ENCODE measurements around the gene GRIP2.

GRIP2 gene

GRCh38 chr3:14459384-14459783, 80.8 kb downstream of the GRIP2 start:
- H3K4me3 ChIP-seq (ENCODE audit: low read depth, low read length) = no peak overlapping the region
- no peak overlapping the region for H3K27ac ChIP-seq (ENCODE audit: extremely low read depth, low read depth, low read length)
- peaks cover 0 to 38% of the 10 kb centered on the region in 2 experiments; a peak in 2 of 3 replicates for H3K36me3 ChIP-seq (ENCODE audit: control insufficient read depth in 2 of 2, insufficient read depth in 1 of 2, low read length in 2 of 2)
- ChIA-PET POLR2A (no interaction called here), CTCF (interaction anchor here (1.3 to 14.4 kb wide), 4 partner anchors 8 to 200 kb away, joined by 3 to 163 read pairs (median 4); no protein-coding TSS in a partner anchor)
- H3K4me1 ChIP-seq (ENCODE audit: control insufficient read depth, insufficient read depth, low read length) = no peaks in the 10 kb centered on the region; the same call in 1 of the 2 replicates
- H3K9me3 ChIP-seq (ENCODE audit: control insufficient read depth, insufficient read depth, low read depth, low read length) = no peaks in the 10 kb centered on the region
- TF ChIP-seq ZNF292 (tag by site-specific recombination; IDR thresholded peaks at IDR 0.05; ENCODE audit: borderline replicate concordance, low read depth) = no peak

DNA sequence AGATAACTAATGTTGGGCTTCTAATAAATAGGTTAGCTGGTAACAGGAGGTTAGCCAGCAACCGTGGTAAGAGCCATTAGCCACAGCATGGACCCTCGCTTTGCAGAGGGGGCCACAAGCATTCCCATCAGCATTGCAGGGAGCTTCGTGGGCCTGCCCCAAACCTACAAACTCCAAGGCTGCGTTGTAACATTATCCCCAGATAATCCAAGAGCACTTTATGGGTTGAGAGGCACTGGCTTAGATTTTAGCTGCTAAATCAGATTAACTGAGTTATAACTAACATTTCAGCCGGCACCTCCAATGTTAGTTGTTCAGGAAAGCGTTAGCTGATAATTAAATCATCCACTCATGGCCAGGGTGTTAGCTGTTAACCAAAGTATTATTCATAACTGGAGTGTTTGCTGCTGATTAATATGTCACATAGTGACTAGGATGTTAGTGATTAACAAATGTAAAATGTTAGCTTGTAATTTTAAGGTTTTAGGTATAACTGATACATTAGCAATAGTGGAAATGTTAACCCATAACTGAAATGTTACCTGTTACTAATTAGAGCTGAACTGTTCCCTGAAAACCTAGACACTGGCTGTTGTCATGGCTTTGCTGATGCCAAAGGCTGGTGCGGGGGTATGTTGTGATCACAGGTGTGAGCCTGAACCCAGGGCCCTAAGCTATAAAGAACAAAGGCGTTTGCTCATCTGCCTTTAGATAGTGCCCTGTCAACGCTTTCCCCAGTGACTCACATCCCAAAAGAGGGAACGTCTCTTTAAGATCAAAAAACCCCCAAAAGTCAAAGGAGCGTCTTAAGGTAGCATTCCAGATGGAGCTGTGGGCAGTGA, 81.5 kb downstream of the GRIP2 start:
- Histone ChIP-seq H3K27ac (ENCODE audit: extremely low read depth, low read depth, low read length) (no peak overlapping the region), H3K9me3 (ENCODE audit: control insufficient read depth, insufficient read depth, low read depth, low read length) (no peaks in the 10 kb centered on the region), H3K4me3 (ENCODE audit: low read depth, low read length) (no peak overlapping the region), H3K4me1 (ENCODE audit: control insufficient read depth, insufficient read depth, low read length) (no peaks in the 10 kb centered on the region; the same call in 1 of the 2 replicates), H3K36me3 (ENCODE audit: control insufficient read depth in 2 of 2, insufficient read depth in 1 of 2, low read length in 2 of 2) (peaks cover 0 to 36% of the 10 kb centered on the region in 2 experiments; a peak in 2 of 3 replicates)
- TF ChIP-seq MYNN (tag by site-specific recombination; IDR thresholded peaks at IDR 0.05; ENCODE audit: borderline replicate concordance) (no peak), BCL11B (tag by site-specific recombination; IDR thresholded peaks at IDR 0.05; ENCODE audit: low read depth) (no peak), ZNF664 (tag by site-specific recombination; IDR thresholded peaks at IDR 0.05) (peak; percentile 52; the same call in 1 of the 2 replicates)
- ChIA-PET POLR2A (interaction anchor here (0.7 kb wide), 1 partner anchor 56 kb away, joined by 4 read pairs; the partner anchor contains the start of gene SLC6A6), CTCF (interaction anchor here (1.1 to 14.4 kb wide), 6 partner anchors 9 to 255 kb away, joined by 3 to 163 read pairs (median 4); no protein-coding TSS in a partner anchor)

- H3K27ac ChIP-seq (ENCODE audit: extremely low read depth, low read depth, low read length) = no peak overlapping the region
- TF ChIP-seq, protein P1, sequence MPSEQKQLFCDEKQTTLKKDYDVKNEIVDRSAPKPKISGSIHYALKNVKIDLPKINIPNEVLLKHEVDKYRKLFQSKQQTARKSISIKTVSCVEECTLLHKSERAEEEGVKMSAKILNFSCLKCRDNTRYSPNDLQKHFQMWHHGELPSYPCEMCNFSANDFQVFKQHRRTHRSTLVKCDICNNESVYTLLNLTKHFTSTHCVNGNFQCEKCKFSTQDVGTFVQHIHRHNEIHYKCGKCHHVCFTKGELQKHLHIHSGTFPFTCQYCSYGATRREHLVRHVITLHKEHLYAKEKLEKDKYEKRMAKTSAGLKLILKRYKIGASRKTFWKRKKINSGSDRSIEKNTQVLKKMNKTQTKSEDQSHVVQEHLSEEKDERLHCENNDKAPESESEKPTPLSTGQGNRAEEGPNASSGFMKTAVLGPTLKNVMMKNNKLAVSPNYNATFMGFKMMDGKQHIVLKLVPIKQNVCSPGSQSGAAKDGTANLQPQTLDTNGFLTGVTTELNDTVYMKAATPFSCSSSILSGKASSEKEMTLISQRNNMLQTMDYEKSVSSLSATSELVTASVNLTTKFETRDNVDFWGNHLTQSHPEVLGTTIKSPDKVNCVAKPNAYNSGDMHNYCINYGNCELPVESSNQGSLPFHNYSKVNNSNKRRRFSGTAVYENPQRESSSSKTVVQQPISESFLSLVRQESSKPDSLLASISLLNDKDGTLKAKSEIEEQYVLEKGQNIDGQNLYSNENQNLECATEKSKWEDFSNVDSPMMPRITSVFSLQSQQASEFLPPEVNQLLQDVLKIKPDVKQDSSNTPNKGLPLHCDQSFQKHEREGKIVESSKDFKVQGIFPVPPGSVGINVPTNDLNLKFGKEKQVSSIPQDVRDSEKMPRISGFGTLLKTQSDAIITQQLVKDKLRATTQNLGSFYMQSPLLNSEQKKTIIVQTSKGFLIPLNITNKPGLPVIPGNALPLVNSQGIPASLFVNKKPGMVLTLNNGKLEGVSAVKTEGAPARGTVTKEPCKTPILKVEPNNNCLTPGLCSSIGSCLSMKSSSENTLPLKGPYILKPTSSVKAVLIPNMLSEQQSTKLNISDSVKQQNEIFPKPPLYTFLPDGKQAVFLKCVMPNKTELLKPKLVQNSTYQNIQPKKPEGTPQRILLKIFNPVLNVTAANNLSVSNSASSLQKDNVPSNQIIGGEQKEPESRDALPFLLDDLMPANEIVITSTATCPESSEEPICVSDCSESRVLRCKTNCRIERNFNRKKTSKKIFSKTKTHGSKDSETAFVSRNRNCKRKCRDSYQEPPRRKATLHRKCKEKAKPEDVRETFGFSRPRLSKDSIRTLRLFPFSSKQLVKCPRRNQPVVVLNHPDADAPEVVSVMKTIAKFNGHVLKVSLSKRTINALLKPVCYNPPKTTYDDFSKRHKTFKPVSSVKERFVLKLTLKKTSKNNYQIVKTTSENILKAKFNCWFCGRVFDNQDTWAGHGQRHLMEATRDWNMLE (tag by site-specific recombination; conservative IDR thresholded peaks at IDR 0.05; ENCODE audit: low read depth) = no peak
- TF ChIP-seq ZNF138 (tag by site-specific recombination; IDR thresholded peaks at IDR 0.05; ENCODE audit: borderline replicate concordance) (no peak), ZNF416 (tag by site-specific recombination; IDR thresholded peaks at IDR 0.05) (no peak), KLF16 (tag by site-specific recombination; IDR thresholded peaks at IDR 0.05) (no peak), ZNF341 (tag by site-specific recombination; IDR thresholded peaks at IDR 0.05; ENCODE audit: low read depth) (peak; percentile 92), INSM2 (tag by site-specific recombination; IDR thresholded peaks at IDR 0.05) (no peak)
- TF ChIP-seq, protein P2, sequence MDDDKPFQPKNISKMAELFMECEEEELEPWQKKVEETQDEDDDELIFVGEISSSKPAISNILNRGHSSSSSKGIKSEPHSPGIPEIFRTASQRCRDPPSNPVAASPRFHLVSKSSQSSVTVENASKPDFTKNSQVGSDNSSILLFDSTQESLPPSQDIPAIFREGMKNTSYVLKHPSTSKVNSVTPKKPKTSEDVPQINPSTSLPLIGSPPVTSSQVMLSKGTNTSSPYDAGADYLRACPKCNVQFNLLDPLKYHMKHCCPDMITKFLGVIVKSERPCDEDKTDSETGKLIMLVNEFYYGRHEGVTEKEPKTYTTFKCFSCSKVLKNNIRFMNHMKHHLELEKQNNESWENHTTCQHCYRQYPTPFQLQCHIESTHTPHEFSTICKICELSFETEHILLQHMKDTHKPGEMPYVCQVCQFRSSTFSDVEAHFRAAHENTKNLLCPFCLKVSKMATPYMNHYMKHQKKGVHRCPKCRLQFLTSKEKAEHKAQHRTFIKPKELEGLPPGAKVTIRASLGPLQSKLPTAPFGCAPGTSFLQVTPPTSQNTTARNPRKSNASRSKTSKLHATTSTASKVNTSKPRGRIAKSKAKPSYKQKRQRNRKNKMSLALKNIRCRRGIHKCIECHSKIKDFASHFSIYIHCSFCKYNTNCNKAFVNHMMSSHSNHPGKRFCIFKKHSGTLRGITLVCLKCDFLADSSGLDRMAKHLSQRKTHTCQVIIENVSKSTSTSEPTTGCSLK (tag by site-specific recombination; IDR thresholded peaks at IDR 0.05) = no peak
- POLR2A ChIA-PET = interaction anchor here (0.7 kb wide), 1 partner anchor 56 kb away, joined by 4 read pairs; the partner anchor contains the start of gene SLC6A6
- CTCF ChIA-PET = interaction anchor here (1.1 to 14.4 kb wide), 4 partner anchors 13 to 254 kb away, joined by 3 to 163 read pairs (median 4); no protein-coding TSS in a partner anchor
- peaks cover 0 to 32% of the 10 kb centered on the region in 2 experiments; a peak in 2 of 3 replicates for H3K36me3 ChIP-seq (ENCODE audit: control insufficient read depth in 2 of 2, insufficient read depth in 1 of 2, low read length in 2 of 2)
- H3K9me3 ChIP-seq (ENCODE audit: control insufficient read depth, insufficient read depth, low read depth, low read length) = no peaks in the 10 kb centered on the region
- H3K4me3 ChIP-seq (ENCODE audit: low read depth, low read length) = no peak overlapping the region
- peaks cover 3% of the 10 kb centered on the region for H3K4me1 ChIP-seq (ENCODE audit: control insufficient read depth, insufficient read depth, low read length)
Observed at GRCh38 chr3:14457999-14458398, 82.1 kb downstream of the GRIP2 start.
